SU-DHL-6 (cell line): Measurements from ENCODE around the gene MOB3B.

Experiments
- H2AFZ ChIP-seq: fragments of 200-600 bp; sonication (generic); 2 replicates; pipeline ENCODE4 v1.6.1; 2014; ENCODE audit warnings: low read depth, mild to moderate bottlenecking, moderate library complexity, mixed read lengths, antibody characterized with exemption, low read length; ENCODE audit not compliant: severe bottlenecking
- H3F3A ChIP-seq: fragments of 200-600 bp; shearing (Covaris generic); 2 replicates; pipeline ENCODE4 v1.6.0; 2016; ENCODE audit warnings: antibody characterized with exemption, mild to moderate bottlenecking; ENCODE audit not compliant: insufficient read depth
- H3K27ac ChIP-seq: fragments of 200-600 bp; sonication (generic); 2 replicates; pipeline ENCODE4 v1.5.1; 2016; ENCODE audit warnings: low read depth, mild to moderate bottlenecking, low read length, moderate library complexity, mixed read lengths
- H3K27me3 ChIP-seq: fragments of 200-600 bp; sonication (generic), shearing (Covaris generic); 2 replicates; pipeline ENCODE4 v1.6.0; 2014; ENCODE audit warnings: mild to moderate bottlenecking, low read length
- H3K36me3 ChIP-seq: fragments of 200-600 bp; sonication (generic); 2 replicates; pipeline ENCODE4 v1.6.1; 2014; ENCODE audit warnings: mild to moderate bottlenecking, low read length, mixed read lengths
- H3K4me2 ChIP-seq: fragments of 300-600, 200-600 bp; shearing (Covaris generic), sonication (generic); 2 replicates; pipeline ENCODE4 v1.6.0; 2014; ENCODE audit warnings: low read length, low read depth, mild to moderate bottlenecking; ENCODE audit not compliant: poor library complexity, severe bottlenecking
- H3K4me3 ChIP-seq: fragments of 200-600 bp; sonication (generic); 2 replicates; pipeline ENCODE4 v1.5.1; 2014; ENCODE audit warnings: antibody characterized with exemption, low read length, mild to moderate bottlenecking, mixed read lengths; ENCODE audit not compliant: insufficient read depth, poor library complexity, severe bottlenecking
- H3K79me2 ChIP-seq: fragments of 200-600 bp; sonication (generic); 2 replicates; pipeline ENCODE4 v1.6.1; 2014; ENCODE audit warnings: mild to moderate bottlenecking, low read length, moderate library complexity; ENCODE audit not compliant: insufficient read depth
- H3K9ac ChIP-seq: fragments of 200-600 bp; sonication (generic); 2 replicates; pipeline ENCODE4 v1.7.0; 2014; ENCODE audit warnings: mild to moderate bottlenecking, low read length
- H3K9me2 ChIP-seq: fragments of 200-600 bp; sonication (generic); replicated peaks from 2 replicates; pipeline ENCODE4 v1.6.1; 2014; ENCODE audit warnings: low read length; ENCODE audit not compliant: insufficient read depth
- H3K9me3 ChIP-seq: fragments of 200-600 bp; sonication (generic); 2 replicates; pipeline ENCODE4 v1.6.1; 2014; ENCODE audit warnings: low read length, mixed read lengths; ENCODE audit not compliant: insufficient read depth
- H4K20me1 ChIP-seq: fragments of 200-600 bp; sonication (generic); 2 replicates; pipeline ENCODE4 v1.6.1; 2014; ENCODE audit warnings: low read depth, mild to moderate bottlenecking, antibody characterized with exemption, low read length, moderate library complexity, mixed read lengths
- EZH2phosphoT487 ChIP-seq: fragments of 200-600 bp; sonication (generic), shearing (Covaris generic); conservative IDR thresholded peaks from 2 replicates; pipeline ENCODE4 v1.6.1; 2018; ENCODE audit warnings: mild to moderate bottlenecking, antibody characterized with exemption, low read length, moderate library complexity, mixed read lengths
- TF ChIP-seq, protein P1 (sequence below): fragments of 200-600 bp; sonication (generic); IDR thresholded peaks from one replicate; pipeline ENCODE4 v1.5.1; 2017; ENCODE audit warnings: antibody characterized with exemption, mild to moderate bottlenecking, low read length, moderate library complexity; ENCODE audit not compliant: insufficient read depth, poor library complexity, severe bottlenecking

Gene MOB3B

DNA sequence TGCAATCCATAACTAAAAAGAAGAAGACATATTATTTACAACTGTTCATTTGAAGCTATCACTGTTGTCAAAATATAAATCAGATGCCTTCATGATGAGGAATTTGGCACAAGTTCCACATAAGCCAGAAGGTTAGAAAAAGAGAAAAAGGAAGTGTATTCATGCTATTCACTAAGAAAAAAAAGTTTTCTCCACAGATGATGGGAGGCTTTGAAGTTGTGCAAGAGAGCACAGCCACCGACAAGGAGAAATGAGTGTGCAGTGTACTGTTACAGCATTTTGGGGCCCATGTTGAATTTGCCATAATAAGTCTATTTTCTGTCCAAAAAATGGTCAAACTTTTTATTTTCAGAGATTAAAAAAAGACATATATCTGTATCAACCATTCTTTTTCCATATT, 38.5 kb downstream of the MOB3B start:
- Histone ChIP-seq H3K9me3 (no peaks in the 10 kb centered on the region), H2AFZ (no peak overlapping the region), H4K20me1 (no peaks in the 10 kb centered on the region), H3K9me2 (no peaks in the 10 kb centered on the region), H3K27ac (no peak overlapping the region), H3K27me3 (no peaks in the 10 kb centered on the region), H3F3A (no peaks in the 10 kb centered on the region), H3K79me2 (no peaks in the 10 kb centered on the region), H3K36me3 (no peaks in the 10 kb centered on the region), H3K9ac (no peak overlapping the region), H3K4me3 (no peak overlapping the region), H3K4me2 (no peak overlapping the region)
- no peak for TF ChIP-seq EZH2phosphoT487
- TF ChIP-seq, protein P1, sequence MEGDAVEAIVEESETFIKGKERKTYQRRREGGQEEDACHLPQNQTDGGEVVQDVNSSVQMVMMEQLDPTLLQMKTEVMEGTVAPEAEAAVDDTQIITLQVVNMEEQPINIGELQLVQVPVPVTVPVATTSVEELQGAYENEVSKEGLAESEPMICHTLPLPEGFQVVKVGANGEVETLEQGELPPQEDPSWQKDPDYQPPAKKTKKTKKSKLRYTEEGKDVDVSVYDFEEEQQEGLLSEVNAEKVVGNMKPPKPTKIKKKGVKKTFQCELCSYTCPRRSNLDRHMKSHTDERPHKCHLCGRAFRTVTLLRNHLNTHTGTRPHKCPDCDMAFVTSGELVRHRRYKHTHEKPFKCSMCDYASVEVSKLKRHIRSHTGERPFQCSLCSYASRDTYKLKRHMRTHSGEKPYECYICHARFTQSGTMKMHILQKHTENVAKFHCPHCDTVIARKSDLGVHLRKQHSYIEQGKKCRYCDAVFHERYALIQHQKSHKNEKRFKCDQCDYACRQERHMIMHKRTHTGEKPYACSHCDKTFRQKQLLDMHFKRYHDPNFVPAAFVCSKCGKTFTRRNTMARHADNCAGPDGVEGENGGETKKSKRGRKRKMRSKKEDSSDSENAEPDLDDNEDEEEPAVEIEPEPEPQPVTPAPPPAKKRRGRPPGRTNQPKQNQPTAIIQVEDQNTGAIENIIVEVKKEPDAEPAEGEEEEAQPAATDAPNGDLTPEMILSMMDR = no peak

DNA sequence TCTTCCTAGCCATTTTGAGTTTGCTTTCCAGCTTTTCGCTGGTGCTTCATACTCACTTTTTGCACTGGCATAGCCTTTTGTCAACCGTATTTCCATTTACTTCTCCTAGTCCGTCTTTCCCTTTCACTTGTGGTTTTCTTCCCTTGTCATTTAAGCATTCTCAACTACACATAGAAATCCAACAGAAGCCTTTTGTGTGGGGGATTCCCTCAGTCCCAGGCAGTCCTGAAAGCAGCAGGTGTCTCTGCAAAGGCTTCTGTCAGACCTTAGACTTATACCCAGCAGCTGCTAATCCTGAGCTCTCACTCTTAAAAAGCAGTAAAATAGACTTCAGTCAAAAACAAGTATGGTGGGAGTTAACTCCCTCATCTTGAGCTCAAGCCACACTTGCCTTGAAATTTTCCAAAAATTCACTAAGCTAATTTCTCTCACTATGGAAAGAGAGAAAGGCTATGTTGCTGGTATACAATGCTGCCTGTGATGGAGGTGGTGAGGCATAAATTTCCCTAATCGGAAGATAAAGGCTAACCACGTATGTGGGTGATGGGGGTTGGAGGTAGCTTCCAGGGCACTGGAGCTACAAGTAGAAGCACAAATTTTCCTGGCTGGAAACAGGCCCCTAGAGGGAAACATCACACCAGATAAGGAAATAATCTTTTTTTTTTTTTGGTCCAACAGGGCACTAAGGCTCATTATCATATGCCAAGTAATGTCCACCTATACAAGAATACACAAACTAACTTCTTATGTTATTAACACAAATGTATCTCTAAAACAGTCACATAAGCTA, 40.3 kb downstream of the MOB3B start:
- Histone ChIP-seq H3K9me2 (no peaks in the 10 kb centered on the region), H2AFZ (no peak overlapping the region), H3K4me3 (no peak overlapping the region), H3K9me3 (no peaks in the 10 kb centered on the region), H3F3A (no peaks in the 10 kb centered on the region), H3K4me2 (no peak overlapping the region), H3K27me3 (no peaks in the 10 kb centered on the region), H3K79me2 (no peaks in the 10 kb centered on the region), H3K27ac (no peak overlapping the region), H3K36me3 (no peaks in the 10 kb centered on the region), H4K20me1 (no peaks in the 10 kb centered on the region), H3K9ac (no peak overlapping the region)
- TF ChIP-seq, protein P1 = no peak
- no peak for TF ChIP-seq EZH2phosphoT487

DNA sequence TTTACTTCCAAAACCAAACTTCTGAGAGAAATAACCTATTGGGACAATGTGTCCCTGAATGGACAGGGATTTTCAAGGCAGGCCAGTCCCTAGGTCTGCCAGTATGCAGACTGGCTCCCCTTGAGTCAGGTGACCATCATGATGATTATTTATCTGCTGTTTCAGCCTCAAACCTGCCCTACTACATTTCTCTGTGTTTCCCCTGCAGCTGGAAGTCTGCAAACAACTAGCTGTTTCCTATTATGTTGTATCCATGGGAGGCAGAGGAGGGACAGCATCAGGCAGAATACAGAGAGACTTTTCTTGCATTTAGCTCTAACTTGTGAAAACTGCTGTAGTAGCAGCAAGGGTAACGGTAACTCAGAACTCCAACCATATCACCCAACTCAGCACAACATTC, 41.7 kb downstream of the MOB3B start:
- Histone ChIP-seq H3K27me3 (no peaks in the 10 kb centered on the region), H3K9me3 (no peaks in the 10 kb centered on the region), H2AFZ (no peak overlapping the region), H3K79me2 (no peaks in the 10 kb centered on the region), H4K20me1 (no peaks in the 10 kb centered on the region), H3F3A (no peaks in the 10 kb centered on the region), H3K9me2 (no peaks in the 10 kb centered on the region), H3K9ac (no peak overlapping the region), H3K4me2 (no peak overlapping the region), H3K4me3 (no peak overlapping the region), H3K36me3 (no peaks in the 10 kb centered on the region), H3K27ac (no peak overlapping the region)
- TF ChIP-seq, protein P1 = no peak
- no peak for TF ChIP-seq EZH2phosphoT487
